ENCODE measurements around the gene GRB14. TPM values are rescaled to one million over a fixed set of nuclear protein-coding genes. Genes with fewer than 3 reads are reported as not detected.

GRB14 gene
- total and polyA plus RNA-seq, 2 of the 13 experiments (the other 11 are each of a cell fraction or from before 2014, with no cell fraction given), result 4.6 to 5.8 TPM

GRCh38 chr2:164622338-164623106, 1.2 kb upstream of the GRB14 start:
- in situ Hi-C loops (cut with HindIII; ENCODE audit: extremely low pct_ligation_motif_present, low pct_unique_long_range_greater_than_20kb), result no loop called here
- Histone ChIP-seq H3K27me3 (ENCODE audit: control insufficient read depth in 1 of 2, insufficient read depth in 2 of 2, low read length in 2 of 2) (peaks cover 0 to 16% of the 10 kb centered on the region in 2 experiments; a peak in 1 of 5 replicates), H3K27ac (ENCODE audit: extremely low read length, insufficient read depth, low read length) (no peak overlapping the region), H3K9ac (ENCODE audit: insufficient read depth, low read depth, low read length) (peak overlapping the region; percentile 70; the same call in 1 of the 2 replicates), H3K4me2 (ENCODE audit: low read depth, low read length) (peak overlapping the region; percentile 92), H2AFZ (ENCODE audit: low read length) (peak overlapping the region; percentile 6), H3K4me3 (replicated peaks in 1 of 3; ENCODE audit: insufficient read depth in 1 of 3, low read depth in 2 of 3, low read length in 3 of 3) (peak overlapping the region in 2 of 3 experiments; percentile 70 to 94; a peak in 3 of 6 replicates), H3K9me3 (ENCODE audit: low read length) (no peaks in the 10 kb centered on the region), H4K20me1 (ENCODE audit: insufficient read depth, low read length) (no peaks in the 10 kb centered on the region), H3K4me1 (ENCODE audit: insufficient read depth, low read length) (peaks cover 39% of the 10 kb centered on the region), H3K79me2 (ENCODE audit: insufficient read depth, low read length) (no peaks in the 10 kb centered on the region), H3K36me3 (replicated peaks in 1 of 2; ENCODE audit: control insufficient read depth in 1 of 2, insufficient read depth in 2 of 2, low read length in 2 of 2) (no peaks in the 10 kb centered on the region)
- ChIA-PET POLR2A (interaction anchor here (1.0 kb wide), 1 partner anchor 88 kb away, joined by 3 read pairs; no protein-coding TSS in a partner anchor), CTCF (ENCODE audit: low intra/inter-chr PET ratio, low total read pairs) (no interaction called here)
- no peak for FAIRE-seq
- 47% methylated on average over 12 of the region's 12 CpGs for WGBS (ENCODE audit: low lambda C conversion rate)
- BruUV-seq (replicated peaks), result no TSS peak
- peak; percentile 21; the same call in 2 of the 3 replicates for ATAC-seq
- no peak for DNase-seq (ENCODE audit: low spot score)
- intact Hi-C loops (cut with micrococcal nuclease; ENCODE audit: unreplicated experiment), result no loop called here
- TF ChIP-seq ZMAT5 (CRISPR knock-in tag; IDR thresholded peaks at IDR 0.05; ENCODE audit: borderline replicate concordance, low read depth) (no peak), ZMYM4 (CRISPR knock-in tag; IDR thresholded peaks at IDR 0.05) (0 out of 2 replicates have a peak, but pooled peaks have one; percentile 18), ZBTB38 (CRISPR knock-in tag; IDR thresholded peaks at IDR 0.05) (0 out of 2 replicates have a peak, but pooled peaks have one; percentile 33), ZNF605 (CRISPR knock-in tag; IDR thresholded peaks at IDR 0.05) (peak; percentile 40; the same call in 1 of the 2 replicates), ZNF576 (CRISPR knock-in tag; IDR thresholded peaks at IDR 0.05) (no peak), SMC3 (IDR thresholded peaks at IDR 0.05; ENCODE audit: low read length) (no peak), LCORL (IDR thresholded peaks at IDR 0.05) (no peak), LCORL (CRISPR knock-in tag; IDR thresholded peaks at IDR 0.05) (0 out of 2 replicates have a peak, but pooled peaks have one; percentile 16), ZBTB33 (CRISPR knock-in tag; IDR thresholded peaks at IDR 0.05) (peak; percentile 33; the same call in 1 of the 2 replicates), ERF (CRISPR knock-in tag; IDR thresholded peaks at IDR 0.05) (no peak)
- TF ChIP-seq, protein P1, sequence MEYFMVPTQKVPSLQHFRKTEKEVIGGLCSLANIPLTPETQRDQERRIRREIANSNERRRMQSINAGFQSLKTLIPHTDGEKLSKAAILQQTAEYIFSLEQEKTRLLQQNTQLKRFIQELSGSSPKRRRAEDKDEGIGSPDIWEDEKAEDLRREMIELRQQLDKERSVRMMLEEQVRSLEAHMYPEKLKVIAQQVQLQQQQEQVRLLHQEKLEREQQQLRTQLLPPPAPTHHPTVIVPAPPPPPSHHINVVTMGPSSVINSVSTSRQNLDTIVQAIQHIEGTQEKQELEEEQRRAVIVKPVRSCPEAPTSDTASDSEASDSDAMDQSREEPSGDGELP (IDR thresholded peaks at IDR 0.05; ENCODE audit: borderline replicate concordance, low read depth), result peak; percentile 52; the same call in 1 of the 2 replicates
- TF ChIP-seq, protein P2, sequence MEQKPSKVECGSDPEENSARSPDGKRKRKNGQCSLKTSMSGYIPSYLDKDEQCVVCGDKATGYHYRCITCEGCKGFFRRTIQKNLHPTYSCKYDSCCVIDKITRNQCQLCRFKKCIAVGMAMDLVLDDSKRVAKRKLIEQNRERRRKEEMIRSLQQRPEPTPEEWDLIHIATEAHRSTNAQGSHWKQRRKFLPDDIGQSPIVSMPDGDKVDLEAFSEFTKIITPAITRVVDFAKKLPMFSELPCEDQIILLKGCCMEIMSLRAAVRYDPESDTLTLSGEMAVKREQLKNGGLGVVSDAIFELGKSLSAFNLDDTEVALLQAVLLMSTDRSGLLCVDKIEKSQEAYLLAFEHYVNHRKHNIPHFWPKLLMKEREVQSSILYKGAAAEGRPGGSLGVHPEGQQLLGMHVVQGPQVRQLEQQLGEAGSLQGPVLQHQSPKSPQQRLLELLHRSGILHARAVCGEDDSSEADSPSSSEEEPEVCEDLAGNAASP (CRISPR knock-in tag; IDR thresholded peaks at IDR 0.05; ENCODE audit: borderline replicate concordance), result no peak
- TF ChIP-seq, protein P3, sequence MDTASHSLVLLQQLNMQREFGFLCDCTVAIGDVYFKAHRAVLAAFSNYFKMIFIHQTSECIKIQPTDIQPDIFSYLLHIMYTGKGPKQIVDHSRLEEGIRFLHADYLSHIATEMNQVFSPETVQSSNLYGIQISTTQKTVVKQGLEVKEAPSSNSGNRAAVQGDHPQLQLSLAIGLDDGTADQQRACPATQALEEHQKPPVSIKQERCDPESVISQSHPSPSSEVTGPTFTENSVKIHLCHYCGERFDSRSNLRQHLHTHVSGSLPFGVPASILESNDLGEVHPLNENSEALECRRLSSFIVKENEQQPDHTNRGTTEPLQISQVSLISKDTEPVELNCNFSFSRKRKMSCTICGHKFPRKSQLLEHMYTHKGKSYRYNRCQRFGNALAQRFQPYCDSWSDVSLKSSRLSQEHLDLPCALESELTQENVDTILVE (CRISPR knock-in tag; IDR thresholded peaks at IDR 0.05), result no peak
- TF ChIP-seq, protein P4, sequence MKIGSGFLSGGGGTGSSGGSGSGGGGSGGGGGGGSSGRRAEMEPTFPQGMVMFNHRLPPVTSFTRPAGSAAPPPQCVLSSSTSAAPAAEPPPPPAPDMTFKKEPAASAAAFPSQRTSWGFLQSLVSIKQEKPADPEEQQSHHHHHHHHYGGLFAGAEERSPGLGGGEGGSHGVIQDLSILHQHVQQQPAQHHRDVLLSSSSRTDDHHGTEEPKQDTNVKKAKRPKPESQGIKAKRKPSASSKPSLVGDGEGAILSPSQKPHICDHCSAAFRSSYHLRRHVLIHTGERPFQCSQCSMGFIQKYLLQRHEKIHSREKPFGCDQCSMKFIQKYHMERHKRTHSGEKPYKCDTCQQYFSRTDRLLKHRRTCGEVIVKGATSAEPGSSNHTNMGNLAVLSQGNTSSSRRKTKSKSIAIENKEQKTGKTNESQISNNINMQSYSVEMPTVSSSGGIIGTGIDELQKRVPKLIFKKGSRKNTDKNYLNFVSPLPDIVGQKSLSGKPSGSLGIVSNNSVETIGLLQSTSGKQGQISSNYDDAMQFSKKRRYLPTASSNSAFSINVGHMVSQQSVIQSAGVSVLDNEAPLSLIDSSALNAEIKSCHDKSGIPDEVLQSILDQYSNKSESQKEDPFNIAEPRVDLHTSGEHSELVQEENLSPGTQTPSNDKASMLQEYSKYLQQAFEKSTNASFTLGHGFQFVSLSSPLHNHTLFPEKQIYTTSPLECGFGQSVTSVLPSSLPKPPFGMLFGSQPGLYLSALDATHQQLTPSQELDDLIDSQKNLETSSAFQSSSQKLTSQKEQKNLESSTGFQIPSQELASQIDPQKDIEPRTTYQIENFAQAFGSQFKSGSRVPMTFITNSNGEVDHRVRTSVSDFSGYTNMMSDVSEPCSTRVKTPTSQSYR (CRISPR knock-in tag; IDR thresholded peaks at IDR 0.05; ENCODE audit: borderline replicate concordance), result no peak; the same call in 1 of the 2 replicates
